HG02588 (cell line): ENCODE measurements around the gene CCDC157.
A peak's percentile ranks its signal among the peaks of the same experiment; 100 is the strongest.

Source experiments
- ATAC-seq: cut with Tn5 transposase; IDR thresholded peaks from one replicate; pipeline ENCODE4 v1.9.1; 2021; ENCODE audit warnings: mild to moderate bottlenecking, moderate library complexity; ENCODE audit not compliant: unreplicated experiment

Gene CCDC157

GRCh38 chr22:30411780-30412179, 55.0 kb downstream of the CCDC157 start:
- no peak for ATAC-seq

GRCh38 chr22:30413001-30413400, 56.2 kb downstream of the CCDC157 start:
- no peak for ATAC-seq

GRCh38 chr22:30413745-30414524, 57.1 kb downstream of the CCDC157 start:
- no peak for ATAC-seq

- no peak for ATAC-seq
Observed at GRCh38 chr22:30414525-30415047, 57.8 kb downstream of the CCDC157 start.

GRCh38 chr22:30416403-30416802, 59.6 kb downstream of the CCDC157 start:
- ATAC-seq, result no peak

- ATAC-seq, result no peak
Observed at GRCh38 chr22:30416837-30417236, 60.0 kb downstream of the CCDC157 start.

GRCh38 chr22:30420347-30421125, 63.7 kb downstream of the CCDC157 start:
- ATAC-seq, result no peak

- no peak for ATAC-seq
Observed at GRCh38 chr22:30421695-30422480, 65.1 kb downstream of the CCDC157 start.

GRCh38 chr22:30422481-30423300, 65.9 kb downstream of the CCDC157 start:
- ATAC-seq, result no peak

GRCh38 chr22:30423301-30423958, 66.6 kb downstream of the CCDC157 start:
- ATAC-seq, result peak; percentile 32

GRCh38 chr22:30423959-30424533, 67.2 kb downstream of the CCDC157 start:
- ATAC-seq, result peak; percentile 80

- ATAC-seq, result no peak
Observed at GRCh38 chr22:30424534-30425326, 67.9 kb downstream of the CCDC157 start.

GRCh38 chr22:30425327-30425615, 68.5 kb downstream of the CCDC157 start:
- ATAC-seq, result no peak

- no peak for ATAC-seq
Observed at GRCh38 chr22:30425616-30426387, 69.0 kb downstream of the CCDC157 start, which contains the start of gene MTFP1. TSS of gene MTFP1 (plus strand) at chr22:30425768. CDS start at chr22:30425880, 112 bp downstream.
